ENCODE results near the gene FAM43B. TPM values are rescaled to one million over a fixed set of nuclear protein-coding genes. Genes with fewer than 3 reads are reported as not detected.
"Not testable (repeated sequence)": the region's sequence is repeated elsewhere in the genome, so short reads cannot be mapped to it uniquely, and the experiment has no call there.

Gene FAM43B, protein sequence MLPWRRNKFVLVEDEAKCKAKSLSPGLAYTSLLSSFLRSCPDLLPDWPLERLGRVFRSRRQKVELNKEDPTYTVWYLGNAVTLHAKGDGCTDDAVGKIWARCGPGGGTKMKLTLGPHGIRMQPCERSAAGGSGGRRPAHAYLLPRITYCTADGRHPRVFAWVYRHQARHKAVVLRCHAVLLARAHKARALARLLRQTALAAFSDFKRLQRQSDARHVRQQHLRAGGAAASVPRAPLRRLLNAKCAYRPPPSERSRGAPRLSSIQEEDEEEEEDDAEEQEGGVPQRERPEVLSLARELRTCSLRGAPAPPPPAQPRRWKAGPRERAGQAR
- 0.52 TPM for total RNA-seq

- peak; percentile 65 for DNase-seq (ENCODE audit: low spot score)
Observed at GRCh38 chr1:20551945-20552727, at the start of gene FAM43B. TSS of gene FAM43B (plus strand) at chr1:20552573. CDS start at chr1:20552974, 401 bp downstream.

- DNase-seq (ENCODE audit: low spot score), result no peak
Observed at GRCh38 chr1:20505488-20505887, 46.9 kb upstream of the FAM43B start.

- no peak for DNase-seq (ENCODE audit: low spot score)
Observed at GRCh38 chr1:20507248-20507563, 45.2 kb upstream of the FAM43B start.

DNA sequence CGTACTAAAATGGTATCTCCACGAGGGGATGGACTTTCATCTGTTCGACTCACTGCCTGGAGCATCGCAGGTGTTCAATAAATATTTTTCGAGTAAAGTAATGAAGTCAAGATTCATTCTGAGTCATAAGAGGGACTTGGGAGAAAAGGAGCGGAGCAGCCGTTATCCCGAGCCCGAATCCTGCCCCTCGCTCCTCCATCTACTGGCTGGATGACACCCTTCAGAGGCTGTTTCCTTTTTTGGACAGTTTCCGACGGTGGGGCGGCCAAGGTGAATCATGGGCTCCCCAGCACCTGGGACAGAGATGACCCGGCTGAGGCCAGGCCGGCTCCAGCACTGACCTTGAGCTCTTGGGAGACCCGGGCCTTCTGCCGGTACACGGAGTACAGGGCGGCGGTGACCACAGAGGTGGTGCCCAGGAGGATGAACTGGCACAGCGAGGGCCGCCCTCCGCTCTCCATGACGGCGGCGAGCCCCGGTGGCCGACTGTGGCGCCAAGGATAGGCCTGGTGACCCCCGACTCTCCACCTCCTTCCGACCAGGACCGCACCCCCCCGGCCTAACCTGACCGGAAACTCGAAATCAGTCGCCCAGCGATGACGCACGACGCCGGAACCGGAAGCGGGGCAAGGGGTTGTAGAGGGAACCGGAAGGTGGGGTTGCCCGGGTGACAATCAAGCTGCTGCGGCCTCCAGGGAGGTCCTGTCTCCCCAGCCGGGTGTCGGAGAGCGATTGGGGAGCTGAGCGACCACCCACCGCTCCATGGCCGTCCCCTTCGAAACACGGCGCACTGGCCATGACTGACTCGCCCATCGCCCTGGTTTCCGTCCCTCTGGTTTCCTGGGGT, 44.6 kb upstream of the FAM43B start, which contains the start of gene MUL1:
Gene MUL1 (minus strand): TSS at position 588 of the 847 bp plus-strand sequence. CDS start 127 bp downstream, at position 461.
- peak; percentile 96 for DNase-seq (ENCODE audit: low spot score)

DNA sequence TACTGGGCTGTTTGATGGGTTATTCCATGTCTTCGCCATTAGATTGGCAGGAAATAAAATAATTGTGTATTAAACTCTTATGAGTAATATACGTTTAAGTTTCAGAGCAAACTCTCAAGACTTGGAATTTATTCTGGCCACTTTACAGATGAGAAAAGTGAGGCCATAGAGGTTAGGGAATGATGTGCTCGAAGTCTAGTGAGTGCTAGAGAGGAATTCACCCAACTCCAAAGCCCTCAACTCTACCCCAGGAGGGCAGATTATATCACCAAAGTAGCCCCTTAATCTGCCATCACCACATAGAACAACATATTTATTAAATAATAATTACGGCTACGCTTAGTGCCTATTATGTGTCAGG, 44.0 kb upstream of the FAM43B start:
- DNase-seq (ENCODE audit: low spot score), result no peak

GRCh38 chr1:20511518-20512428, 40.6 kb upstream of the FAM43B start:
- DNase-seq (ENCODE audit: low spot score), result no peak

DNA sequence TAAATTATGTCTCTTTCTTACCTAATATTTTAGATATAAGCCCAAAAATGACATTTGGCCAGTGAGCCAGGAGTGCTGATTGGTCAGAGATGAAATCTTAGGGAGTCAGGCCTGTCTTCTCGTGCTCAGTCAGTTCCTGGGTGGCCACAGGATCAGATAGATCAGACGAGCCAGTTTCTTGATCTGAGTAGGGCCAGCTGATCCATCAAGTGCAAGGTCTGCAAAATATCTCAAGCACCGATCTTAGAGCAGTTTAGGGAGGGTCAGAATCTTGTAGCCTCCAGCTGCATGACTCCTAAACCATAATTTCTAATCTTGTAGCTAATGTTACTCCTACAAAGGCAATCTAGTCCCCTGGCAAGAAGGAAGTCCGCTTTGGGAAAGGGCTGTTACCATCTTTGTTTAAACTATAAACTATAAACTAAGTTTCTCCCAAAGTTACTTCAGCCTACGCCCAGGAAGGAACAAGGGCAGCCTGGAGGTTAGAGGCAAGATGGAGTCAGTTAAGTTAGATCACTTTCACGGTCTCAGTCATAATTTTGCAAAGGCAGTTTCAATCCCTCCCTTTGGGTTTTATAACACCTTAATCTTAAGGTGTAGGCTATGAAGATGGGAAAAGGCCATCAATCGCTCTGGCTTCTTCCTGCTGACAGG, 32.6 kb upstream of the FAM43B start:
- DNase-seq (ENCODE audit: low spot score), result not testable (repeated sequence)

DNA sequence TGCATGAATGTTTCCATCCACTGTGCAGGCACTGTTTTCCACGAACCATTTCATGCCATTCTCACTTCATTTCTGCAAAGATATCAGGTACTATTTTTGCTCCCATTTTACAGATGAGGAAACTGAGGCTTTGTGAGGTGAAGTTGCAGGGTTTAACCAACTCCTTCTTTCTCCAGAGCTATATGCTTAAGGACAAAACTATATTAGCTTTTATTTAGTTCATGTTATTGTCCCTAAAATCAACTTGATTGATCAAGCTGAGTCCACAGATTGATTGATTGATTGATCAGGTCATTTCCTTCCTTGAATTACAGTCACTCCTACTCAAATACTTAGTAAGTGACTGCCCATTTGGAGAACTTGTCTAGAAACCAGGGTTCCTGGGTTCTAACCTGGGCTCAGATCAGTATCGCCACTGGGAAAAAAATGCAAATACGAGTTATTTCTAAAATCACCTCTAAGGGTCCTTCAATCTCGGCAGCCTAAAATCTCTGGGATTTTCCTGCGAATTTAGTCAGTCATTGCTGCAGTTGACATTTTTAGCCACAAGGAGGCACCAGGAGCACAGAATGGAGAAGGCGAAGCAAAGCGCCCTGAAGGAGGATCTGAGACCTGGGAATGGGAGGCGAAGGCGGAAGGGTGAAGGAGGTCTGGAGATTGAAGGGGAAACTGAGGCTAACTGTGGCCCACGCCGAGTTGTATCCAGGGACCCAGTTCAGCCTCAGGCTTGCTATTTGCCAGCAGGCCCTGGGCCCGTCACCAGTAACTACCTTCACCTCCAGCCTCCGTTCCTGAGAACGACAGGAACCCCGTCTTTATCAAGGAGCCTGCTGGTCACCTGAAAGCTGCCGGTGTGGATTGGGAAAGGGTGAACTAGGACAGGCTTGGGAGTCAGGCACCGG, 30.2 kb upstream of the FAM43B start:
- peak; percentile 79 for DNase-seq (ENCODE audit: low spot score)

- no peak for DNase-seq (ENCODE audit: low spot score)
Observed at GRCh38 chr1:20526267-20526666, 26.1 kb upstream of the FAM43B start.

DNA sequence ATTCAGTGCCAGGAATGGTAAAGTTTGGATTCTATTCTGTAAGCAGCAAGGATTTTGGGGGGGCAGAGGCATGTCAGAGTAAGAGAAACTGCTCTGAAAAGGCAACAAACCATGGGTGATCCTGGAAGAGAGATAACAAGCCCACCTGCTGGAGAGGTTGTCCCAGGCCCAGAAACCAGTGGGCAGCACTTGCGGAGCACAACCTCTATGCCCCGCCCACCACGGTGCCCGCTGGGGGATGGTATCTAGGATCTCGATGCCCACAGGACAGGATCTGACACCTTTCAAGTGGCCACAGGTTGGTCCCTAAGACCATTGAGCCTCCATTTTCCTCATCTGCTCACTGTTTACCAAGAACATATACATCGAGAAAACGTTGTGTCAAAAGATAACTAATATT, 24.2 kb upstream of the FAM43B start:
- no peak for DNase-seq (ENCODE audit: low spot score)

DNA sequence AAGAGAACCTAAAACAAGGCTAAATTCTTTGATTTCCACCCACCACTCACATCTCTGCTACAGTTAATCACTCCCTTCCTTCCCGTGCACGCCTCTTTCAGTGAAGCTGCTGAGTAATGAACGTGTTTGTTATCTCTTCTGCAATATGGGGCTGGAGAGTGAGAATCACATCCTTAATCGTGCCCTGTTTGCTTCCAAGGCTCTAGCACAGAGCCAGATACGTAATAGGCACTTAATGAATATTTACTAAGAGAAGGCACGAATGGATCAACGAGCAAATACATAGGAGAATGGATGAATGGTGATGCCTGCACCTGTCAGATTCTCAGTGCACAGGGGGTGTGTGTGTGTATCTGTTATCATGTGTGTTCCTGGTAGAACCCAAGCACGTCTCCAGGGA, 22.1 kb upstream of the FAM43B start:
- DNase-seq (ENCODE audit: low spot score), result no peak

DNA sequence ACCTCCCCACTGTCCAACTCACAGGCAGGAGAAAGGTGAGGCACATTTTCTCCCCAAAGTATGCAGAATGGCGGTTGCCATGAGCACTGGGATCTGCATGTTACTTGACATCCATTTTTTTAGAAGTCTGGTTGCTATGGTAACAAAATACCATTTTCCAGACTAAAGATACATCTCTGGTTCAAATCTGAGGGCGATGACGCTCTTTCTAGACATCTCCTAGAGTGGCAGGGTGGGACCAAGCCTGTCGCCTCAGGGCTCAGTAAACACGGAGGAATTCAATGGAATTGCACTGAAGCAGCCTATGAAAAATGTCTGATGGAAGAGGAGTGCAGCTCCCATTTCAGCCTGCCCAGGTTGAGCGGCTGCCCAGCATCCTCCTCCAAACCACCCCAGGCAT, 21.5 kb upstream of the FAM43B start:
- no peak for DNase-seq (ENCODE audit: low spot score)

DNA sequence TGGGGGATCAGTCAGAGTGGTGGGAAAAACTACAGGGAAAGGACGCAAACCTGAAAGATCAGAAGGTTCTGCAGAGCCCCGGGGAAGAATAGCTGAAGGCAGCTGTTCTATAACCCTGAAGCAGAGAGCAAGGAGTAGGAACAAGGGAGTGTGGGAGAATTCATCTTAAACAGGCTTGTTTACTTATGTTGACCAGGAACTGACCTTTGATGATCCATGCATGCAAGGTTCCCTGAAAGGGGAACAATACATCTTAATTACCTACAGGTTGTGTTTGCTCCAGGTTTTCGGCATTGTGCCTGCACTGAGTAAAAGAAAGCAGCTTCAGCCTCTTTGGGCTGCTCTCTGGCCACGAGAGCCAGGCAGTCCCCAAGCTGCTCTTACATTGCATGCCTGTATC, 18.7 kb upstream of the FAM43B start:
- DNase-seq (ENCODE audit: low spot score), result no peak

- DNase-seq (ENCODE audit: low spot score), result no peak
Observed at GRCh38 chr1:20534659-20535417, 17.5 kb upstream of the FAM43B start.

DNA sequence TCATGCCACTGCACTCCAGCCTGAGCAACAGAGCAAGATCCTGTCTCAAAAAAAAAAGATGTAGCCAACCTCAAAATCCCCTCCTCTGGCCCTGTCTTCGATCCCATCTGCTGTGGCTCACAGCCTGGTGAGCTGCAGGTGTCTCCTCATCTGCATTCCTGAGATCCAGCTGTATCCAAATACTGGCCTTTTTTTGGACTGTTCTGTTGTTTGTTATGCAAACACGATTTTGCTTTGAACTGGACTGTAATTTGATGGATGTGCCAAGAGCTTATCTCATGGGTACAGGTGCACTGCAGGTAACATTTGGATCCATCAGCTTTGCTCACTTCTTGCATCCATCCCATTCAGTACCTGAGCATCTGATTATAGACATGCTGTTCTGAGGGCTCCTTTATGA, 14.1 kb upstream of the FAM43B start:
- no peak for DNase-seq (ENCODE audit: low spot score)

- DNase-seq (ENCODE audit: low spot score), result no peak
Observed at GRCh38 chr1:20538760-20539551, 13.4 kb upstream of the FAM43B start.

GRCh38 chr1:20540281-20540680, 12.1 kb upstream of the FAM43B start:
- no peak for DNase-seq (ENCODE audit: low spot score)

GRCh38 chr1:20546637-20547036, 5.7 kb upstream of the FAM43B start:
- DNase-seq (ENCODE audit: low spot score), result no peak

Measured in ureter (tissue), 1 donor.